K562 (cell line): ENCODE data around the gene CPLX1. TPM values are rescaled to one million over a fixed set of nuclear protein-coding genes. Genes with fewer than 3 reads are reported as not detected.

Experiments used
- CHCHD3 ChIP-seq: fragments of 250-450 bp; sonication (Bioruptor Pico); IDR thresholded peaks from 2 replicates; pipeline ENCODE4 v2.1.2; 2022; ENCODE audit warnings: mild to moderate bottlenecking
- DPF2 ChIP-seq: fragments of 450-650 bp; IDR thresholded peaks from 2 replicates; pipeline ENCODE4 v1.6.1; 2016
- E2F6 ChIP-seq, 2 experiments: IDR thresholded peaks; 2 replicates each; pipeline ENCODE4 v1.6.1; 2011; ENCODE audit warnings: borderline replicate concordance in 1 of 2, control low read depth in 1 of 2, low read depth in 1 of 2, low read length in 1 of 2, mild to moderate bottlenecking in 1 of 2, mixed read lengths in 1 of 2, moderate library complexity in 1 of 2; ENCODE audit not compliant: insufficient read depth in 1 of 2, insufficient read length in 1 of 2, poor library complexity in 1 of 2, severe bottlenecking in 1 of 2; ENCODE audit errors: extremely low read depth in 1 of 2
- EWSR1 ChIP-seq: fragments of 450-650 bp; IDR thresholded peaks from 2 replicates; pipeline ENCODE4 v1.6.1; 2018; ENCODE audit warnings: borderline replicate concordance, mild to moderate bottlenecking, low read depth, moderate library complexity; ENCODE audit not compliant: partially characterized antibody
- HNRNPK ChIP-seq: fragments of 200-400 bp; formaldehyde crosslinking; IDR thresholded peaks from one replicate; pipeline ENCODE4 v1.6.1; 2018; ENCODE audit warnings: mild to moderate bottlenecking, low read depth, low read length; ENCODE audit not compliant: poor library complexity, severe bottlenecking
- PCBP2 ChIP-seq: fragments of 200-400 bp; formaldehyde crosslinking; IDR thresholded peaks from 2 replicates; pipeline ENCODE4 v1.6.1; 2018; ENCODE audit warnings: low read length, low read depth, mild to moderate bottlenecking, moderate library complexity; ENCODE audit not compliant: poor library complexity, severe bottlenecking
- REST ChIP-seq, 2 experiments: fragments of 450-650 bp; formaldehyde crosslinking in 1 of 2; IDR thresholded peaks; 2 replicates each; pipeline versions ENCODE4 v1.4.0 to v1.6.1; 2014 to 2020; ENCODE audit warnings: mild to moderate bottlenecking in 2 of 2, borderline replicate concordance in 1 of 2, low read depth in 1 of 2
- SAP30 ChIP-seq: fragments of 200-600 bp; sonication (generic); IDR thresholded peaks from 2 replicates; pipeline ENCODE4 v1.6.1; 2012; ENCODE audit warnings: borderline replicate concordance, low read depth, mild to moderate bottlenecking, moderate library complexity, low read length, control low read depth, inconsistent platforms; ENCODE audit not compliant: insufficient read depth, poor library complexity, severe bottlenecking
- SIN3A ChIP-seq, 2 experiments: fragments of 150-350 bp in 1 of 2; IDR thresholded peaks; 2 replicates each; pipeline ENCODE4 v1.6.1; 2011 to 2016; ENCODE audit warnings: borderline replicate concordance in 2 of 2, low read depth in 2 of 2, low read length in 2 of 2, mild to moderate bottlenecking in 2 of 2, moderate library complexity in 2 of 2; ENCODE audit not compliant: control insufficient read depth in 1 of 2
- polyA plus RNA-seq, 8 experiments: library from polyadenylated mRNA; depleted of rRNA in 4 of 8; stranded (reverse) in 5 of 8; unstranded in 3 of 8; fragments of >200 nt; fragmentation: Nextera tagmentation in 2 of 8; fragmentation: Illumina TruSeq in 1 of 8; extraction: Ambion mirVana in 2 of 8; extraction: Trizol in 1 of 8; gene quantifications; 2 replicates each; pipeline versions ENCODE4 v1.2.1 to v1.2.3, GENCODE V29; 2011 to 2014; ENCODE audit warnings: inconsistent platforms in 1 of 8, missing spikeins in 1 of 8
- total RNA-seq, 7 experiments: library from RNA; depleted of rRNA in 6 of 7; stranded (reverse); fragments of >200 nt in 6 of 7; fragmentation: Illumina TruSeq in 2 of 7; extraction: Trizol in 2 of 7; gene quantifications; 2 replicates each; pipeline versions ENCODE4 v1.2.1 to v1.2.3, GENCODE V29; 2011 to 2021; ENCODE audit warnings: low replicate concordance in 1 of 7

Gene CPLX1
- total and polyA plus RNA-seq, 9 of the 15 experiments (the other 6 are each of a cell fraction or from before 2014, with no cell fraction given): 0.03 to 3.3 (median 0.17) TPM; not detected in 2

- TF ChIP-seq SIN3A (IDR thresholded peaks at IDR 0.05; ENCODE audit: borderline replicate concordance in 2 of 2, control insufficient read depth in 1 of 2, low read depth in 2 of 2, low read length in 2 of 2) (peak; percentile 71 to 94; a peak in 2 of 4 replicates), CHCHD3 (CRISPR knock-in tag) (no peak), REST (IDR thresholded peaks at IDR 0.05; ENCODE audit: borderline replicate concordance) (peak; percentile 98), REST (CRISPR knock-in tag; IDR thresholded peaks at IDR 0.05; ENCODE audit: low read depth) (peak; percentile 96), SAP30 (peak; percentile 14), DPF2 (no peak), HNRNPK (peak; percentile 63), EWSR1 (no peak), E2F6 (IDR thresholded peaks at IDR 0.05; ENCODE audit: borderline replicate concordance in 1 of 2, extremely low read depth in 1 of 2, insufficient read depth in 1 of 2, insufficient read length in 1 of 2, low read depth in 1 of 2, low read length in 1 of 2, poor library complexity in 1 of 2, severe bottlenecking in 1 of 2) (peak in 1 of 2 experiments; percentile 21), PCBP2 (peak; percentile 64)
Measured at GRCh38 chr4:825063-825970, 612 bp downstream of the CPLX1 start (continued).
